ENCODE results near the gene ARL4D.
"Not testable (repeated sequence)": the region's sequence is repeated elsewhere in the genome, so short reads cannot be mapped to it uniquely, and the experiment has no call there.

The ARL4D gene

DNA sequence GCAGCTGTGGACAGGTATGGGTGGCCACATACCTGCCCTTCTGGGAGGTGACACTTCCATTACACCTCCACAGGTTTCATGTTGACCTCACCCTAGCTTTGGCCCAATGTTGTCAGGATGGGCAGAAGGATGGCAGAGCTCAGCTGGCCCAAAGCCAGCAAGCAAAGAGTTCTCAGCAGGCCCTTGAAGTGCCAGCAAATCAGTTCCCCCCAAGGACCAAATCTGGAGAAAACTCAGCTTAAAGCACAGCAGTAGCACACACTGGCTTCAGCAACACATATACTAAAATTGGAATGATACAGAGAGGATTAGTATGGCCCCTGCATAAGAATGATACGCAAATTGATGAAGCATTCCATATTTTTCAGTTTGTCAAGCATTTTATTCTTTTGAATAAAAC is 13.4 kb downstream of the ARL4D start:
- peaks cover 2% of the 10 kb centered on the region for H3K4me1 Mint-ChIP-seq
- no peak for ATAC-seq (ENCODE audit: low read depth)
- DNase-seq (ENCODE audit: low spot score in 2 of 2), result no peak

GRCh38 chr17:43416998-43417890 is 18.5 kb downstream of the ARL4D start:
- Mint-ChIP-seq H3K27me3 (peaks cover 22% of the 10 kb centered on the region), H3K9me3 (no peaks in the 10 kb centered on the region), H3K27ac (no peak overlapping the region), H3K36me3 (no peaks in the 10 kb centered on the region), H3K4me3 (no peak overlapping the region), H3K4me1 (no peaks in the 10 kb centered on the region)
- DNase-seq (ENCODE audit: low spot score in 2 of 2) (no peak), ATAC-seq (ENCODE audit: low read depth) (no peak)

More for the DNA sequence above, 13.4 kb downstream of the ARL4D start:
- Mint-ChIP-seq H3K9me3 (no peaks in the 10 kb centered on the region), H3K27ac (no peak overlapping the region), H3K4me3 (no peak overlapping the region), H3K36me3 (no peaks in the 10 kb centered on the region), H3K27me3 (peaks cover 17% of the 10 kb centered on the region)

DNA sequence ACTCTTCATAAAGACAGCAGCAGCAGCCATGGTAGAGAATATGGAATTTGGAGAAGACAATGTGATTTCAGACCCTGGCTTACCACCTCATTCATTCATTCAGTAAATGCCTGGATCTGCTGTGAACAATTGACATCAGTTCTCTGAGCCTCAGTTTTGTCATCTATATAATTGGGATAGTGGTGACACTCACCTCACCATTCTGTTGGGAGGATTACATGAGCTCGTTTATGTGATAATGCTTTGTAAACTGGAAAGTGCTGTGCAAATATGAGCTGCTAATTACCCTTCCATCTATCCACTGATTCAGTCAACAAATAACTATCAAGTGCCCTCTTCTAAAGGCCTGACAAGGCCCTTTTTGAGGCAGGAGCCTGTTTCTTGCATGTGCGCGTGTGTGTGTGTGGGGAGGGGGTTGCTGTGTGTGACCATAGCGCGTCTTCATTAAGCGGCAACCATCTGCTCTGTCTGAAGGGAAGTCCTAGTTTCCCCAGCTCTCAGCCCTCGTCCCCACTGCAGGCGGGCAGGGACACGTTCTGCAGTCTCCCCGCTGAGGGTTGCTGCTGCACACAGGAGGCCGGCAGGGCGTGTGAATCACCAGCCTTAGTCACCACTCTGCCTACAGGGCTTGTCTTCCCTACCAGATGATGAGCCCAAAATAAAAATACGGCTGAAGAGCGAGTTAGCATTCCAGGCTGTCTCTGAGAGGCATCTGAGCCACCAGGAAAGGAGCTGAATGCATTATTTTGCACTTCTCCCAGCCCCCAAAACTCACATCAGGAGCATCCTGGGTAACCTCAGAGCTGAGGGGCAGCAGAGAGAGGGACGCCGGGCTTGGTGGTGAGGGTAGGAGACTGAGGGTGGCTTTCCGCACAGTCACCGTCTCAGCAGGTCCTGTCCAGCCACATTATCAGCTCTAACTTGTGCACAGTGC is 19.9 kb downstream of the ARL4D start:
- no peak for ATAC-seq (ENCODE audit: low read depth)

GRCh38 chr17:43419375-43419882 is 20.6 kb downstream of the ARL4D start:
- H3K27ac Mint-ChIP-seq; DNase-seq (ENCODE audit: low spot score in 2 of 2); H3K36me3 Mint-ChIP-seq; H3K4me1 Mint-ChIP-seq; ATAC-seq (ENCODE audit: low read depth); H3K4me3 Mint-ChIP-seq; H3K9me3 Mint-ChIP-seq: not testable (repeated sequence)
- H3K27me3 Mint-ChIP-seq, result peaks cover 24% of the 10 kb centered on the region

More for the DNA sequence above, 19.9 kb downstream of the ARL4D start:
- Mint-ChIP-seq H3K4me3 (no peak overlapping the region), H3K36me3 (no peaks in the 10 kb centered on the region), H3K27me3 (peaks cover 22% of the 10 kb centered on the region), H3K4me1 (no peaks in the 10 kb centered on the region), H3K27ac (no peak overlapping the region), H3K9me3 (no peaks in the 10 kb centered on the region)
- DNase-seq (ENCODE audit: low spot score in 2 of 2), result no peak

DNA sequence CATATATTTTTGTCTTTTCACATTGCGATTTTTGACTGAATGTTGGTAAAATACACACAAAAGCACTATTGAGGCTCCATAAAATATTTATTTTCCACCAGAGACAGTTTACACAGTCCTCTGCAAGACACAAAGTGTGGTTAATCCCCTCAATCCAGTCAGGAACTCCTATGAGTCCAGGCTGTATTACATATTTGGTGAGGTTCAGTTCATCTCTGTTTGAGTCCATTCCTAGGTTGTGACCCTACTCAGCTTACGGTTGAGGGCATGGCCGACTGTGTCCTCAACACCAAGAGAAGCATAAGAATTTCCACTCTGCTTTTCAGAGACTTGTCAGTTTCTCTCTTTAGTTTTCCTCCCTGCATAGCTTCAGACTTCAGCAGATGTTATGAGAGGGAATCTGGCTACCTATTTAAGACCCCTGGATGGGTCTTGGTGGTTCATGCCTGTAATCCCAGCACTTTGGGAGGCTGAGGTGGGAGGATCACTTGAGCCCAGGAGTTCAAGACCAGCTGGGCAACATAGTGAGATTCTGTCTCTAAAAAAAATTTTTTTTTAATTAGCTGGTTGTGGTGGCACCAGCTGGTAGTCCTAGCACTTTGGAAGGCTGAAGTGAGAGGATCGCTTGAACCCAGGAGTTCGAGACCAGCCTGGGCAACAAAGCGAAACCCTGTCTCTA is 25.1 kb downstream of the ARL4D start:
- Mint-ChIP-seq H3K9me3 (no peaks in the 10 kb centered on the region), H3K4me1 (no peaks in the 10 kb centered on the region), H3K27ac (no peak overlapping the region), H3K4me3 (no peak overlapping the region), H3K27me3 (peaks cover 6% of the 10 kb centered on the region), H3K36me3 (no peaks in the 10 kb centered on the region)
- ATAC-seq (ENCODE audit: low read depth) (no peak), DNase-seq (ENCODE audit: low spot score in 2 of 2) (no peak)

DNA sequence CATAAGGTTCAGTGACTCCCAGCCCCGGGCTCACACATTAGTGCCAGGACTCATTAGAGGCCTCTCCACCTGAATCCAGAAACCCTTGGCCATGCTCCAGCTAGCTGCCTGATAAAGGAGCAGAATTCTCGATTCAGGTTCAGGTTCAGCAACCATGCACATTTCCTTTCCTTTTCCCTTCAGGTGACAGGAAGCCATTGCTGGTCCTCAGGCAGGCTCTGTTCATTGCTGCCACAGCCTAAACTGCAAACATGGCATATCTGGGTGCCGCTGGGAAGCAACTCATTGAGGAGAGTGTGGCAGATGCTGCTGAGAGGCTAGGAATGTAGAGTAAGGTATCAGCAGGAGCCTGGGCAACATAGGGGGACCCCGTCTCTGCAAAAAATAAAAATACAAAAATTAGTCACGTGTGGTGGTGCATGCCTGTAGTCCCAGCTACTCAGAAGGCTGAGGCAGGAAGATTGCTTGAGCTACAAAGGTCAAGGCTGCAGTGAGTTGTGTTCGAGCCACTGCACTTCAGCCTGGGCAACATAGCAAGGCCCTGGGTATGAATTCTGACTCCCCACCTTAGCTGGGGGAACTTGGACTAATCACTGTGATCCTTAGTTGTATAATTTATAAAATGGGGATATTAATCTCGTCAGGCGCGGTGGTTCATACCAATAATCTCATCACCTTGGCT is 28.7 kb downstream of the ARL4D start:
- H3K9me3 Mint-ChIP-seq, result no peaks in the 10 kb centered on the region
- H3K4me3 Mint-ChIP-seq, result no peak overlapping the region
- H3K36me3 Mint-ChIP-seq, result no peaks in the 10 kb centered on the region
- DNase-seq (ENCODE audit: low spot score in 2 of 2) (no peak), ATAC-seq (ENCODE audit: low read depth) (no peak)
- H3K27me3 Mint-ChIP-seq, result peaks cover 10% of the 10 kb centered on the region
- H3K27ac Mint-ChIP-seq, result no peak overlapping the region
- peaks cover 5% of the 10 kb centered on the region for H3K4me1 Mint-ChIP-seq

DNA sequence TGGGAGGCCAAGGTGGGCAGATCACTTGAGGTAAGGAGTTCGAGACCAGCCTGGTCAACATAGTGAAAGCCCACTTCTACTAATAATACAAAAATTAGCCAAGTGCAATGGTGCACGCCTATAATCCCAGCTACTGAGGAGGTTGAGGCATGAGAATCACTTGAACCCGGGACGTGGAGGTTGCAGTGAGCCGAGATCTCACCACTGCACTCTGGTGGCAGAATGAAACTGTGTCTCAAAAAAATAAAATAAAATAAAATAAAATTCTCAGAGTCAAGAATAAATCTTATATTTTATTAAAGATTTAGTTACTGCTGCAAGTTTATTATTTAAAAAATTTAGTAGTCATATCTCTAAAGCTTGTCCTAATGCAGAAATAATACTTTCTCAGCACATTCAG is 29.7 kb downstream of the ARL4D start:
- no peak for ATAC-seq (ENCODE audit: low read depth)
- H3K36me3 Mint-ChIP-seq, result no peaks in the 10 kb centered on the region
- peaks cover 10% of the 10 kb centered on the region for H3K27me3 Mint-ChIP-seq
- DNase-seq (ENCODE audit: low spot score in 2 of 2), result no peak
- H3K9me3 Mint-ChIP-seq, result no peaks in the 10 kb centered on the region
- H3K4me1 Mint-ChIP-seq, result peaks cover 5% of the 10 kb centered on the region
- no peak overlapping the region for H3K4me3 Mint-ChIP-seq
- H3K27ac Mint-ChIP-seq, result no peak overlapping the region

DNA sequence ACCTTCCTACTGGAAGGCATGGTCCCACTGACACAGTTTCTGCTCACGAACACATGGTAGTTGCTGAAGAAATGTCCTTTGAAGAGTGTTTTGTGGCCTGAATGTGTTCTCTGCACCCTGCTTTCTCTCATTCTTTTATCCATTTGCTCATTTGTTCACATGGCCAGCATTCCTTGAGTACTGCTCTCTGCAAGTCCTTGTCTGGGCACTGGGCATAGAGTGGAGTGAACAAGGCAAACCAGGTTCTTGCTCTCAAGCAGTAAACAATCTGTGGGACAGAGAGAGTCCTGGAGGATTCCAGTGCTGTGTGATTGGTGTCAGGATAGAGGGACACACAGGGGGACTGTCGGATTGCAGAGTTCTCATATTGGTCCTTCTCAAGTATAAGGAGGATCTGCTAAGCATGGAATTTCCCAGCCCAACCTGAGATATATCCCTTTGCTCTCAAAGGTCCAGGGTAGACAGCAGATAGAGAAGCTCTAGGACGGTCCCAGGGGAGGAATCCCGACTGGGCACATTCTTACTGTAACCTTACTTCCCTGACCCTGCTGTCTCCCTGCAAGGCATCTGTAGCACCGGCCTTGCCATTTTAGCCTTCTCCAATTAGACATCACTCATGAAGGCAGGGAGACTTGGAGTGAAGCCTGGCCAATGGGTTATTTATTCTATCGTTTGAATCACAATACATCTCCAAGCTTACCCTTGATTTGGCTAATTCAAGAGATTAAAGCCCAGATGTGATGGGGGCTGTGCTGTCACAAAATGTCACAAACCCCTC is 32.3 kb downstream of the ARL4D start:
- H3K4me1 Mint-ChIP-seq, result peaks cover 5% of the 10 kb centered on the region
- no peaks in the 10 kb centered on the region for H3K36me3 Mint-ChIP-seq
- H3K27ac Mint-ChIP-seq, result no peak overlapping the region
- no peak overlapping the region for H3K4me3 Mint-ChIP-seq
- no peak for DNase-seq (ENCODE audit: low spot score in 2 of 2)
- ATAC-seq (ENCODE audit: low read depth), result no peak
- H3K9me3 Mint-ChIP-seq, result no peaks in the 10 kb centered on the region
- peaks cover 8% of the 10 kb centered on the region for H3K27me3 Mint-ChIP-seq

DNA sequence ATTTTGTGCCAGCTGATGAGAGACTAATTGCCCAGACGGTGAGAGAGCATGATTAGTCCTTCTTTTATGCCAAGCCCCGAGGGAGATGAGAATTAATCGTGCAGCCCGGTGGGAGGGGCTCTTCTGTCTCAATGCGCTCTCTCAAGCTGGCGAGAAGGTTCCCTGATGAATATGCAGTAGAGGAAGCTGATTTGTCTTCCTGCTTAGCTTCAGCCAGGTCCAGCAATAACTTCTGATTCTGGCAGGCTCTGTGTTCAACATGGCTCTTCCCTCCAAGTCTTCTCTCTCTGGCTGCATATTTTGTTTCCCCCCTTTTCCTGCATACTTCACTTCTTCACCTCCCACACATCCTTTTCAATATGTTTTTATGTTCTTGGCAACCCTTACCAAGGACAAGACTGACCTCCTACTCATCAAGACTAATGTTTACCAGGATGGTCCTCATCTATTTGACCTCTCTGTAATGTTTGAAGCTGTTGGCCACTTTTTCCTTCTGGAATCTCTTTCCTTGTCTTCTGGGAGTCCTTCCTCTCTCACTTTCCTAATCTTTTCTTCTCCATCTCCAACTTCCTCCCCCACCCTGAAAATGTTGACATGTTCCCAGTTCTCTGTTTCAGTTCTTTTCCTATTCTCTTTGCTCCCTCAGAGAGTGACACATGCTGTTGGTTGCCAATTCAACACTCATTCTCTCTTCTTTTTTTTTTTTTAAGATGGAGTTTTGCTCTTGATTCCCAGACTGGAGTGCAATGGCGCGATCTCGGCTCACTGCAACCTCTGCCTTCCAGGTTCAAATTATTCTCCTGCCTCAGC is 33.1 kb downstream of the ARL4D start:
- H3K36me3 Mint-ChIP-seq, result no peaks in the 10 kb centered on the region
- H3K27me3 Mint-ChIP-seq, result peaks cover 8% of the 10 kb centered on the region
- no peak for ATAC-seq (ENCODE audit: low read depth)
- no peak for DNase-seq (ENCODE audit: low spot score in 2 of 2)
- no peaks in the 10 kb centered on the region for H3K9me3 Mint-ChIP-seq
- peaks cover 5% of the 10 kb centered on the region for H3K4me1 Mint-ChIP-seq
- no peak overlapping the region for H3K4me3 Mint-ChIP-seq
- no peak overlapping the region for H3K27ac Mint-ChIP-seq

- no peaks in the 10 kb centered on the region for H3K9me3 Mint-ChIP-seq
- H3K36me3 Mint-ChIP-seq, result no peaks in the 10 kb centered on the region
- peaks cover 5% of the 10 kb centered on the region for H3K4me1 Mint-ChIP-seq
- H3K27me3 Mint-ChIP-seq, result peaks cover 6% of the 10 kb centered on the region
- no peak overlapping the region for H3K27ac Mint-ChIP-seq
- ATAC-seq (ENCODE audit: low read depth), result no peak
- H3K4me3 Mint-ChIP-seq, result no peak overlapping the region
- no peak for DNase-seq (ENCODE audit: low spot score in 2 of 2)
Measured at GRCh38 chr17:43434902-43435319, 36.1 kb downstream of the ARL4D start.

GRCh38 chr17:43437756-43438155 is 39.0 kb downstream of the ARL4D start:
- ATAC-seq (ENCODE audit: low read depth) (no peak), DNase-seq (ENCODE audit: low spot score in 2 of 2) (no peak)
- H3K4me1 Mint-ChIP-seq, result no peaks in the 10 kb centered on the region
- H3K4me3 Mint-ChIP-seq, result no peak overlapping the region
- no peaks in the 10 kb centered on the region for H3K9me3 Mint-ChIP-seq
- H3K27me3 Mint-ChIP-seq, result peaks cover 3% of the 10 kb centered on the region
- H3K27ac Mint-ChIP-seq, result no peak overlapping the region
- no peaks in the 10 kb centered on the region for H3K36me3 Mint-ChIP-seq

GRCh38 chr17:43438626-43439025 is 39.8 kb downstream of the ARL4D start:
- H3K4me3 Mint-ChIP-seq, result no peak overlapping the region
- no peak for DNase-seq (ENCODE audit: low spot score in 2 of 2)
- H3K36me3 Mint-ChIP-seq, result no peaks in the 10 kb centered on the region
- no peaks in the 10 kb centered on the region for H3K9me3 Mint-ChIP-seq
- peaks cover 6% of the 10 kb centered on the region for H3K27me3 Mint-ChIP-seq
- no peaks in the 10 kb centered on the region for H3K4me1 Mint-ChIP-seq
- H3K27ac Mint-ChIP-seq, result no peak overlapping the region
- no peak for ATAC-seq (ENCODE audit: low read depth)

Measured in memory B cell (primary cell).